Lower leg skin (tissue), 3 donors: Measurements from ENCODE around the gene ARAP1.
"Not testable (repeated sequence)": the region's sequence is repeated elsewhere in the genome, so short reads cannot be mapped to it uniquely, and the experiment has no call there.

Source experiments
- CTCF ChIP-seq, 3 donors: fragments of 450-650 bp; IDR thresholded peaks; one replicate each; pipeline ENCODE4 v1.5.1; 2016; ENCODE audit warnings: antibody characterized with exemption in 3 of 3, mild to moderate bottlenecking in 3 of 3, moderate library complexity in 2 of 3
- POLR2A ChIP-seq, 2 donors: fragments of 450-650 bp; IDR thresholded peaks; one replicate each; pipeline ENCODE4 v1.6.1; 2016 to 2017; ENCODE audit warnings: antibody characterized with exemption in 2 of 2, mild to moderate bottlenecking in 1 of 2, moderate library complexity in 1 of 2

- not testable (repeated sequence) for TF ChIP-seq CTCF, POLR2A (IDR thresholded peaks at IDR 0.05)
Measured at GRCh38 chr11:72791228-72791627, 39.0 kb upstream of the ARAP1 start.
